HG02840 (cell line): ENCODE measurements around the gene ZC3H18.

Experiments used
- ATAC-seq: cut with Tn5 transposase; IDR thresholded peaks from one replicate; pipeline ENCODE4 v1.9.1; 2021; ENCODE audit warnings: mild to moderate bottlenecking, moderate library complexity, moderate number of reproducible peaks; ENCODE audit not compliant: unreplicated experiment, low FRiP score

ZC3H18 gene

GRCh38 chr16:88532434-88533241, 37.6 kb upstream of the ZC3H18 start:
- ATAC-seq: no peak

DNA sequence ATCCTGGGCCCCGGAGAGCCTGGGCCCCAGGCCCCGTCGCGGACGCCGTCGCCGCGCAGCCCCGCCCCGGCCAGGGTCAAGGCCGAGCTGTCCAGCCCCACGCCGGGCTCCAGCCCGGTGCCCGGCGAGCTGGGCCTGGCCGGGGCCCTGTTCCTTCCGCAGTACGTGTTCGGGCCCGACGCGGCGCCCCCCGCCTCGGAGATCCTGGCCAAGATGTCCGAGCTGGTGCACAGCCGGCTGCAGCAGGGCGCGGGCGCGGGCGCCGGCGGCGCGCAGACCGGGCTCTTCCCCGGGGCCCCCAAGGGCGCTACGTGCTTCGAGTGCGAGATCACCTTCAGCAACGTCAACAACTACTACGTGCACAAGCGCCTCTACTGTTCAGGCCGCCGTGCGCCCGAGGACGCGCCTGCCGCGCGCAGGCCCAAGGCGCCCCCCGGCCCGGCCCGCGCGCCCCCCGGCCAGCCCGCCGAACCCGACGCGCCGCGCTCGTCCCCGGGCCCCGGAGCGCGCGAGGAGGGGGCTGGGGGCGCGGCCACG, 36.8 kb upstream of the ZC3H18 start:
- ATAC-seq: no peak

DNA sequence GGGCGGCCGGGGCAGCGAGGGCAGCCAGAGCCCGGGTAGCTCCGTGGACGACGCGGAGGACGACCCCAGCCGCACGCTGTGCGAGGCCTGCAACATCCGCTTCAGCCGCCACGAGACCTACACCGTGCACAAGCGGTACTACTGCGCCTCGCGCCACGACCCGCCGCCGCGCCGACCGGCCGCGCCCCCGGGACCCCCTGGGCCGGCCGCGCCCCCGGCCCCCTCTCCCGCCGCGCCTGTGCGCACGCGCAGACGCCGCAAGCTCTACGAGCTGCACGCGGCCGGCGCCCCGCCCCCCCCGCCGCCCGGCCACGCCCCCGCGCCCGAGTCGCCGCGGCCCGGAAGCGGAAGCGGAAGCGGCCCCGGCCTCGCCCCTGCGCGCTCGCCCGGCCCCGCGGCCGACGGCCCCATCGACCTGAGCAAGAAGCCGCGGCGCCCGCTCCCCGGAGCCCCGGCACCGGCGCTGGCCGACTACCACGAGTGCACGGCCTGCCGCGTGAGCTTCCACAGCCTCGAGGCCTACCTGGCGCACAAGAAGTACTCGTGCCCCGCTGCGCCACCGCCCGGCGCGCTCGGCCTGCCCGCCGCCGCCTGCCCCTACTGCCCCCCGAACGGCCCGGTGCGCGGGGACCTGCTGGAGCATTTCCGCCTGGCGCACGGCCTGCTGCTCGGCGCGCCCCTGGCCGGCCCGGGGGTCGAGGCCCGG, 36.1 kb upstream of the ZC3H18 start:
- ATAC-seq: peak; percentile 70

- peak; percentile 2 for ATAC-seq
Observed at GRCh38 chr16:88534638-88535190, 35.5 kb upstream of the ZC3H18 start.

- ATAC-seq: no peak
Observed at GRCh38 chr16:88535191-88535856, 34.9 kb upstream of the ZC3H18 start.

DNA sequence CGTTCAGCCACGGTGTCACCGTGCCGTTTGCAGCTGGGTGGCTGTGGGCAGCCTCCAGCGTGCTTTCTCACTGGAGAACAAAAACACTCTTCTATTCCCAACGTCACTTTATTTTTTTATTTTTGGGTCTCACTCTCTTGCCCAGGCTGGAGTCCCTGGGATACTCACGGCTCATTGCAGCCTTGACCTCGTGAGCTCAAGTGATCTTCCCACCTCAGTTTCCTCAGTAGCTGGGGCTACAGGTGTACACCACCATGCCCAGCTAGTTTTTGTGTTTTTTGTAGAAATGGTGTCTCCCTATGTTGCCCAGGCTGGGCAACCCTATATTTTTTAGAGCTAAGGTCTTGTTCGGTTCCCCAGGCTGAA, 34.4 kb upstream of the ZC3H18 start:
- no peak for ATAC-seq

- ATAC-seq: no peak
Observed at GRCh38 chr16:88536510-88536909, 33.7 kb upstream of the ZC3H18 start.

GRCh38 chr16:88536971-88537751, 33.0 kb upstream of the ZC3H18 start:
- ATAC-seq: no peak

DNA sequence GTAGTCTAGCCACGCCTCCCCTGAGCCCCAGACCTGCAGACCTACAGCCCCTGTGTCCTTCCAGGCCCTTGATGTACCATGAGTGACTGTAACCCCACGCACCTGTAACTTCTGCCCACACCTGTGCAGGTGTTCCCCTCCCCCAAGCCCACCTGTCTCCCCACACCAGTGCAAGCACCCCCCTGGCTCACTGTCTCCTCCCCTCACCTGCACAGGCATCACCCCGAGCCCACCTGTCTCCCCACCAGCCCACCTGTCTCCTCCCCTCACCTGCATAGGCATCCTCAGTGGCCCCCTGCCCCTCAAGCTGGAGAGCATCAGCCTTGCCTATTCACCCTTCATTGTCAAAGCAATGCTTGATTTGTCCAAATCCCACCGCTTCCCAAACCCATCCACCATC, 32.3 kb upstream of the ZC3H18 start:
- ATAC-seq: no peak

DNA sequence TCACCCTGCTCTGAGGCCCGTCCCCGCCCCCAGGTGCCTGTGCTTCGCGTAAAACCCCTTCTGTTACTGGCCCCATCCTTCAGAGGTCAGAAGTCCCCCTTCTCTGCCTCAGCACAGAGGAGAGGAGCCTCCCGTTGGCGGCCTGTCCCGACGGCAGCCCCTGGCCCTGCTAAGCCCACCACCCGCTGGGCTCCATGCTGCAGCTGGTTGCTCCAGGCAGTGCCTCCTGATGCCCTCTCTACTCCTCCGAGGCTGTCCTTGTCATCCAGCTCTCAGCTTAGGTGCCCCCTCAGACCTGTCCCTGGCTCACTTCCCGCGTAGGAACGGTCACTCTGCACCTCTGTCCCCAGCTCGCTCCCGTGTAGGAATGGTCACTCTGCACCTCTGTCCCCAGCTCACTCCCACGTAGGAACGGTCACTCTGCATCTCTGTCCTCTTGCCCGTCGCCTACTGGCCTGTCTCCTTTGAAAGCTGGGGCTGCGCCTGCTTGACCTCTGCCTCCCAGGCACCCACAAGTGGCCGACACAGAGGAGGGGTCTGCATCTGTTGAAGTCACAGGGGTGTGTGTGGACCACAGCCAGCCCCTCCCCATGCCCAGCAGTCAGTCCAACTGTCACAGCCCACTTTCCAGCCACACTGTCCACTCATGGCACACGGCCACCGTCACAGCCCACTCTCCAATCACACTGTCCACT, 31.7 kb upstream of the ZC3H18 start:
- no peak for ATAC-seq

- ATAC-seq: no peak
Observed at GRCh38 chr16:88539261-88539651, 30.9 kb upstream of the ZC3H18 start.

DNA sequence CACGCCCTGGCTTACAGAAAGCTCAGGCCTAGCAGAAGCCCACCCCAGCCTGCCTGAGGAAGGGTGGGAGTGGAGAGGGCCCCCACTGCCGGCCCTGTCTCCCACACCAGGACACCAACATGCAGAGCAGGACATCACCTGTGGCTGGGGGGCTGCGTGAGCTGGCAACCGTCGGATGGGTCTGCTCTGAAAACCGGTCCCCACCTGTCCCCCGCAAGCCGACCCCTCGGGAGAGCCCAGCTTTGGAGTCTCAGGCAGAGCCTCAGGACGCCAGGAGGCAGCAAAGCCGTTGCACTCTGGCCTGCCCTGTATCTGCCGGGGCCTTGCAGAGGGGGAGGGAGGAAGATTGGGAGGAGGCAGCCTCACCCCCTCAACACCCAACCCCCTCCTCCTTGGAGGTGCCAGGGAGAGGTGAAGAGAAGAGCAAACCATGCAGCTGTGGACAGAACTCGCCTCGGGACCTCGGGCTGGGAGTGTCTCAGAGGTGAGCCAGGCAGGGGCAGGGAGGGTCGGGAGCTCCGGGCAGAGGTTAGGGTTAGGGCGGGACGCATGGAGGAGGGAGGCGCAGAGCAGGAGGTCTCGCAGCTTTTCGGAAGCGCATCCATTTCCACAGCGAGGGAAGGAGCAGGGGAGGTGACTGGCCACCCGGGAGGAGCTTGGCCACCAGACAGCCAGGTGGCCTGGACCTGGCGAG, 30.4 kb upstream of the ZC3H18 start:
- ATAC-seq: no peak

GRCh38 chr16:88540346-88540977, 29.7 kb upstream of the ZC3H18 start:
- ATAC-seq: no peak

GRCh38 chr16:88541831-88542616, 28.2 kb upstream of the ZC3H18 start:
- no peak for ATAC-seq

DNA sequence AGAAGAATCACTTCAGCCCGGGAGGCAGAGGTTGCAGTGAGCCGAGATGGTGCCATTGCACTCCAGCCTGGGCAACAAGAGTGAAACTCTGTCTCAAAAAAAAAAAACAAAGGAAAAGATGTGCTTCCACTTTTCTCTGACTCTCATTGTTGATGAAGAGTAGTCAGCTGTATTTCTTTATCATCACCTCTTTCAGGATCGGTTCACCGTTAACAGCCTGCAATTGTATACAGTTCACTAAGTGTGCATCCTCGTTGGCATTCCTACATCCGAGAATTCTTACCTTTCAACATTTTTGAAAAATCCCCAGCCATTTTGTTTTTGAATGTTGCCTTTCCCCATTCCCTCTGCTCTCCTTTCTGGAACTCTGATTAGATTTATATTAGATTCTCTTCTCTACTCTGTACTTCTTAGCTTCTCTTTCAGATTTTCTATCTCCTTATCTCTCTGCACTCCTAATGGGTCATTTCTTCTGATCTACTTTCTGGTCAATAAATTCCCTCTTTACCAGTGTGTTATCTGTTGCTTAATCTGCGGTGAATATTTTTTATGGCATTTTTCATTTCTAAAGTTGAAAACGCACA, 26.9 kb upstream of the ZC3H18 start:
- ATAC-seq: no peak

DNA sequence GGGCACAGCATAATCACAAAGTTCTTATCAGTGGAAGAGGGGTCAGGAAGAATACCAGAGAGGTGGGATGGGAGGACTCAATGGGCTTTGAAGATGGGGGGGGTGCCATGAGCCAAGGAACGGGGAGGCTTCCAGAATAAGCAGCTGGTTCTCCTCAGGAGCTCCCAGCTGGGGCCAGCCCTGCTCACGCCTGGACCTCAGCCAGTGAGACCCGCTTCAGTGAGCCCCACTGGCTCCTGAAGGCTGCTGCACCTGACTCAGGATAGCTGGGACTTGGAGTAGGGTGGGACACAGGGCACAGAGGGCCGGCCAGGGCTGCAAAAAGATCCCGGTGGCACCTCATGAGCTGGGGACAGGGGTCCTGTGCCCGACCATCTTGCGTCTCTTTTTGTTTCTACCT, 24.4 kb upstream of the ZC3H18 start:
- ATAC-seq: no peak

- ATAC-seq: no peak
Observed at GRCh38 chr16:88548131-88548874, 21.9 kb upstream of the ZC3H18 start.
